Measurements from ENCODE around the gene PDE6D.

Gene PDE6D

DNA sequence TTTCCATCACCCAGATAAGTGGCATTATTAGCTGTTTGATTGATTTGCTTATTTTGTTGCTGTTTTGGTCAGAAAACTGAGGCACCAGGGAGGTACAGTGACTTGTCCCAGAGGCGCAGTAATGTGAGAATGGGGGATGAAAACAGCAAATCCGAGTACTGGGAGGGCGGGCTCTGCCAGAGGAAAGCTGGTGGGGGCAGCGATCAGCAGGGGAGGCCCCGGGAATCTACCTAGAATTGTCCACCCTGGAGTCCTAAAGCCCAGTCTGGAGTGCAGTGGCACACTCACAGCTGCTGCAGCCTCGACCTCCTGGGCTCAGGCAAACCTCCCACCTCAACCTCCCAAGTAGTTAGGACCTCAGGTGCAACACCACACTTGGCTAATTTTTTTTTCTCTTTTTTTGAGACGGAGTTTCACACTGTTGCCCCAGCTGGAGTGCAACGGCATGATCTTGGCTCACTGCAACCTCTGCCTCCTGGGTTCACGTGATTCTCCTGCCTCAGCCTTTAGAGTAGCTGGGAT lies 89.8 kb downstream of the PDE6D start:
- no peak for DNase-seq (ENCODE audit: low spot score)
- TF ChIP-seq, protein P1, sequence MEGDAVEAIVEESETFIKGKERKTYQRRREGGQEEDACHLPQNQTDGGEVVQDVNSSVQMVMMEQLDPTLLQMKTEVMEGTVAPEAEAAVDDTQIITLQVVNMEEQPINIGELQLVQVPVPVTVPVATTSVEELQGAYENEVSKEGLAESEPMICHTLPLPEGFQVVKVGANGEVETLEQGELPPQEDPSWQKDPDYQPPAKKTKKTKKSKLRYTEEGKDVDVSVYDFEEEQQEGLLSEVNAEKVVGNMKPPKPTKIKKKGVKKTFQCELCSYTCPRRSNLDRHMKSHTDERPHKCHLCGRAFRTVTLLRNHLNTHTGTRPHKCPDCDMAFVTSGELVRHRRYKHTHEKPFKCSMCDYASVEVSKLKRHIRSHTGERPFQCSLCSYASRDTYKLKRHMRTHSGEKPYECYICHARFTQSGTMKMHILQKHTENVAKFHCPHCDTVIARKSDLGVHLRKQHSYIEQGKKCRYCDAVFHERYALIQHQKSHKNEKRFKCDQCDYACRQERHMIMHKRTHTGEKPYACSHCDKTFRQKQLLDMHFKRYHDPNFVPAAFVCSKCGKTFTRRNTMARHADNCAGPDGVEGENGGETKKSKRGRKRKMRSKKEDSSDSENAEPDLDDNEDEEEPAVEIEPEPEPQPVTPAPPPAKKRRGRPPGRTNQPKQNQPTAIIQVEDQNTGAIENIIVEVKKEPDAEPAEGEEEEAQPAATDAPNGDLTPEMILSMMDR (IDR thresholded peaks at IDR 0.05; ENCODE audit: extremely low read depth, missing control alignments): no peak

DNA sequence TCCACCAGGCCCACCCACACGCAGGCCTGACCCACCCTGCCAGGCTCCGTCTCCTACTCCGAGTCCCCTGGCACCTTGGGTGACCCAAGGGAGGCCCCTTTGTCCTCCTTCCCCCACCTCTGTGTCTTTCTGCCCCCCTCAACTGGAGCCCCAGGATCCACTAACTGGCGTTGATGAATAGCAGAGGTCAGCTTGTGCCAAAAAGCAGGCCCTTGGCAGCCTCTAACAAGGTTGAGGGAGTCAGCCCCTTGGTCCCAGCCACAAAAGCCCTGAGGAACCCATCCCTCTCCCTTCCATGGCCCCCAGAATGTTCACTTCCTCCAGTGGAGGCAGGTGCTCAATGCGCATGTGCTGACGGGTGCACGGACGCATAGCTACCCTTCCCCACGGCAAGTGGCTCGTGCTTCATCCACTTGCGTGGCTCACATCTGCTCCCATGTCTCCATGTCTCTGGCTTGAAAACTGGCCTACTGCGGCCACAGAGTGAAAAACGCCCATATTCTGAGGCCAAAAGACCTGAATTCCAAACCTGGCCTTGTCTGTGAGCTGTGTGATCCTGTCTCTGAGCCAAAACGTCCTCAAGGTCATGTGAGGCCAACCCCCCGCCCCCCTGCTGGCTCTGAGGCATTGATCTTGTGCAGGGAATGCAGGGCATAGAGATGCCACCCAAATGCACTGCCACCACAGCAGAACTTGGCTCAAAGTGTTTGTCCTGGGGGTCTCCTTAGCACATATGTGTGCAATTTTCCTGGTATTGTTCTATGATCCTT lies 91.8 kb downstream of the PDE6D start:
- TF ChIP-seq, protein P1 (IDR thresholded peaks at IDR 0.05; ENCODE audit: extremely low read depth, missing control alignments): no peak
- no peak for DNase-seq (ENCODE audit: low spot score)

DNA sequence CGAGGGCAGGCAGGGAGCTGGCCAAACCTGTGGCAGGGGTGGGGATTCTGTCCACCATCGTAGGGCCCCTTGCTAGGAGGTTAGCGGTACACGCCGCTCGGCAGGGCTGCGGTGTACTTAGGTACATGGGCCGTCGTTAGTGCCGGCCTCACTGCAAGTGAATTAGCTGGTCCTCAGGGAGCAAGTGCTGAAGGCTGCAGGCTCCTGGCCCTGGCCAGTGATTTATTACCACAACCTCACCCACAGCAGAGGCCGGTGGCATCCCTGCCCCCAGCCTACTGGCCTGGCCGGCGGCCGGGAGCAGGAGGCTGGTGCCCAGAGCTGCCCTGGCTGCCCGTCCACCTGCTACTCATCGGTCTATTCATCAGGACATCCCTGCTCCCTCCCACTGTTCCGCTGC lies 92.4 kb downstream of the PDE6D start:
- TF ChIP-seq, protein P1 (IDR thresholded peaks at IDR 0.05; ENCODE audit: extremely low read depth, missing control alignments): no peak
- DNase-seq (ENCODE audit: low spot score): no peak

DNA sequence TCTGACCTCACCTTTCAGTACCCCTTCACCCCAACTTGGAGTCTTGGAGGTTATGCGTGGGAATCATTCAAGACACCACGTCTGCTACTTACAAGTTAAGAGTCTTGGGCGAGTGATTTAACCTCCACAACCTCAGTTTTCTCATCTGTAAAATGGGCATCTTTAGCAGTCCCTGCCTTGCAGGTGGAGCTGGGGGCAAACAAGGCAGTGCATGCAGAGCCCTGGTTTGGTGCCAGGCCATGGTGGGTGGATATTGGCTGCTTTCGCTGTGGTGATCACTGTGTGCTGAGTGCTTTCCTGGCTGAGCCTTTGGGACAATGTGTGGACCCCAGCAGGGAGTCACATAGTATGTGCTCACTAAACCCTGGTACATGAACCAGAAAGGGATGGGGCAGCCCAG lies 93.1 kb downstream of the PDE6D start:
- TF ChIP-seq, protein P1 (IDR thresholded peaks at IDR 0.05; ENCODE audit: extremely low read depth, missing control alignments): no peak

DNA sequence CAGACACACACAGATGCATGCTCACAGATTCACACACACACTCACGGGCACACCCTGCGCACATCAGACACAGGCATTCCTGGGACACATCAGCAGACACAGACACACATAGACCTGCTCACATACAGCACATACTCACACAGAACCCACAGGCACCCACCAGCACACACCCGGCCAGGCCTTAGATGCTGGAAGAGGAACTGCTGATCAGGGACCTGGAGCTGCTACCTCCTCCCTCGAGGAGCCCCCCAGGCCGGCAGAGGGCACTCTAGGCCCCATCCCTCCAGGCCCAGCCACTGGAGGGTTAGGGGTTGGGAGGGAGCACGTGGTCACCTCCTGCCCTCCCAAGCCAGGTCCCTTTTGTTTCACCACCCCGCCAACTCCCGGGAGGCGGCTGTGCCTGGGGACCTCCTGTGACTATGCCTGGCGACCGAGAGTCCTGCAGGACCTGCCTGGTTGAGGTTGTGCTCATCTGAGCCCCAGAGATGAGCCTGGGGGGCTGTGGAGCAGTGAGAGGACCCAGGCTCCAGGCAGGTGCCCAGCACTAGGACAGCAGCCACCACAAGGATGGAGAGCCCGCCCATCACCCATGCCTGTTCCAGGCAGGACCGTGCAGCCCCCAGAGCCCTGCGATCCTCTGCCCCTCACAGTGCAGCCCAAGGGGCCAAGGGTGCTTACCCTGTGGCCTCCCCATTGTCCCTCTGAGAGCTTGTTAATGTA lies 93.8 kb downstream of the PDE6D start:
- peak; percentile 86 for DNase-seq (ENCODE audit: low spot score)
- TF ChIP-seq, protein P1 (IDR thresholded peaks at IDR 0.05; ENCODE audit: extremely low read depth, missing control alignments): peak; percentile 76

More for the DNA sequence above, 93.1 kb downstream of the PDE6D start:
- no peak for DNase-seq (ENCODE audit: low spot score)

DNA sequence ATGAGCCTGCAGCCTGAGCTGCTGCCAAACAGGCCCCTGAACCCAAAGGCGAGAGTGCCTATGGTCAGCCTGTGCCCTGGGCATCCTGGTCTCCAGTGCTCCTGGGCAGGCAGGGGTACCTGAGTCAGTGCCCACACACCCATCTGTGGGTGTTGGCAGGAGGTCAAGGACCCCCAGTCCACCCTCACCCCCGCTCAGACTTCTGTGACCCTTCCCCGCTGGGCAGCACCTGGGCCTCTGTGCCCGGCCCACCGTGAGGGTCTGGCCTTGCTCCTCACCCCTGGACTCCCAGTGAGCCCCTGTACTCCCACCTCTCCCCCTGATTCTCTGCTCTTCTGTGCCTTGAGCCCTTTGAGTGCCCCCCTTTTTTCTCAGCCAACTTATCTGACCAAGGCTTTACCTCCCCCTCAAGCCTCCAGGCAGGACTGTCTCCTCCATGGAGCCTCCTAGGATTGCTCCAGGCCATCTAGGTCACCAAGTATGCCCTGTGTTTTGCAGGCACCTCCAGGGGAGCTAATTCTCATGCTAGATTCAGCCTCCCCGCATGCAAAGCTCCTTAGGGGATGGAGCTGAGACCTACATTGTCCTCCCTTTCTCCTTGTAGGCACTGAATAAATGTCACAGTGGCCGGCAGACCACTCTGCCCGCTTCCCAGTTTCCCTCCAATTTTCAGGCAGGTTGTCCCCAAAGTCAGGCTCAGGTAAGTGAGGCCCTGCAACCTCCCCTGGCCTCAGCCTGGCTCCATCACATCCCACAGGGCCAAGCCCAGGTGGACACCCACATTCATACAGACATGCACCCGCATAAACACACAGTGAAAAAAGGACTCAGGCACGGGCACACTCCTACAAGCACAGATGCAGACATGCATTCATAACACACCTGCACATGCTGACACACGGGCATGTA lies 94.6 kb downstream of the PDE6D start:
- TF ChIP-seq, protein P1 (IDR thresholded peaks at IDR 0.05; ENCODE audit: extremely low read depth, missing control alignments): no peak
- no peak for DNase-seq (ENCODE audit: low spot score)

All from GM20000 (cell line).